ENCODE results near the gene FMN2.

Gene FMN2

DNA sequence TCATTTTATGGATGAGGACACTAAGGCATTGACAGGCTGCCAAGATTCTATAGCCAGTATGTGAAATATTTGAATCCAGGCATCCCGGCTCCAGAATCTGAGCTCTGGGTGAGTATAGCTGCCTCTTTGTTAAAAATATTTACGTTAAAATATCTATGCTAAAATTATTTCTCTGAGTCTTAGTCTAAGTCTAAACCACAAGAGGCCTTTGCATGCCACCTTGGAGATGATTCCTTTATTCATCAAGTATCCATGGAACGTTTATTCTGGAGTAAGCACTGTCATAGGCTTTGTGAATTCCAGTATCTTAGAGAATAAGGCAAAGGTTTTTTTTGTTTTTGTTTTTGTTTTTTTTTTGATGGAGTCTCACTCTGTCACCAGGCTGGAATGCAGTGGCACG lies 403.9 kb downstream of the FMN2 start:
- no peak overlapping the region for H3K4me3 ChIP-seq (ENCODE audit: low read depth, low read length)
- TF ChIP-seq, protein P1, sequence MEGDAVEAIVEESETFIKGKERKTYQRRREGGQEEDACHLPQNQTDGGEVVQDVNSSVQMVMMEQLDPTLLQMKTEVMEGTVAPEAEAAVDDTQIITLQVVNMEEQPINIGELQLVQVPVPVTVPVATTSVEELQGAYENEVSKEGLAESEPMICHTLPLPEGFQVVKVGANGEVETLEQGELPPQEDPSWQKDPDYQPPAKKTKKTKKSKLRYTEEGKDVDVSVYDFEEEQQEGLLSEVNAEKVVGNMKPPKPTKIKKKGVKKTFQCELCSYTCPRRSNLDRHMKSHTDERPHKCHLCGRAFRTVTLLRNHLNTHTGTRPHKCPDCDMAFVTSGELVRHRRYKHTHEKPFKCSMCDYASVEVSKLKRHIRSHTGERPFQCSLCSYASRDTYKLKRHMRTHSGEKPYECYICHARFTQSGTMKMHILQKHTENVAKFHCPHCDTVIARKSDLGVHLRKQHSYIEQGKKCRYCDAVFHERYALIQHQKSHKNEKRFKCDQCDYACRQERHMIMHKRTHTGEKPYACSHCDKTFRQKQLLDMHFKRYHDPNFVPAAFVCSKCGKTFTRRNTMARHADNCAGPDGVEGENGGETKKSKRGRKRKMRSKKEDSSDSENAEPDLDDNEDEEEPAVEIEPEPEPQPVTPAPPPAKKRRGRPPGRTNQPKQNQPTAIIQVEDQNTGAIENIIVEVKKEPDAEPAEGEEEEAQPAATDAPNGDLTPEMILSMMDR (conservative IDR thresholded peaks at IDR 0.05; ENCODE audit: low read depth, low read length), result no peak
- DNase-seq (ENCODE audit: low read depth), result no peak

DNA sequence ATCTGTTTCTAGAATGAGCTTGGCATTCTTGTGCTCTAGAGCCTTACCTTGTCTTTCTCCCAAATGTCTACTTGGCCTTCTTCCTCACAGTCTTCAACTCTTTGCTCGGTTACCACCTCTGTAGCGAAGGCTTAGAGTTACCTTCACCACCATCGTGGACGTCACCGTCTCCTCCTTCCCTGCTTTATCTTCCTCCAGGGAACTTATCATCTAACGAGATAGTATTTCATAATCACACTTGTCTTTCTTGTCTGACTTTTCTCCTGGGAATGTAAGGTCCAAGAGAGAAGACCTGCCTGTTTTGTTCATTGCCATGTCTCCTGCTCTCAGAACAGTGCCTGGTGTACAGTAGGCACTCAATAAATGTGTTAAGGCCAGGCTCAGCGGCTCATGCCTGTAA lies 404.7 kb downstream of the FMN2 start:
- TF ChIP-seq, protein P1 (conservative IDR thresholded peaks at IDR 0.05; ENCODE audit: low read depth, low read length), result no peak
- H3K4me3 ChIP-seq (ENCODE audit: low read depth, low read length), result no peak overlapping the region
- DNase-seq (ENCODE audit: low read depth), result no peak

DNA sequence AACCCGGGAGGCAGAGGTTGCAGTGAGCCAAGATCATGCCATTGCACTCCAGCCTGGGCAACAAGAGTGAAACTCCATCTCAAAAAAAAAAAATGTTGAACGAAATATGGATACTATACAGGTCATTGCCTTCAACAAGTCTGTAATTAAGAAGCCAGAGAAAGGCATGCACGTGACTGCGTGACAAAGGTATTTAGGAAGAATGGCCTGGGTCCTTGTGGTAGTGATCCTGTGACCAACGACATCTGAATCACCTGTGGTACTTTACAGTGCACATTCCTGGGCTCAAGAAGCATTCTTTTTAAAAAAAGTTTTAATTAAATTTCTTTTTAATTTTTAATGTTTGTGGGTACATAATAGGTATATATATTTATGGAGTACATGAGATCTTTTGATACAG lies 405.3 kb downstream of the FMN2 start:
- no peak overlapping the region for H3K4me3 ChIP-seq (ENCODE audit: low read depth, low read length)
- no peak for DNase-seq (ENCODE audit: low read depth)
- TF ChIP-seq, protein P1 (conservative IDR thresholded peaks at IDR 0.05; ENCODE audit: low read depth, low read length), result no peak

DNA sequence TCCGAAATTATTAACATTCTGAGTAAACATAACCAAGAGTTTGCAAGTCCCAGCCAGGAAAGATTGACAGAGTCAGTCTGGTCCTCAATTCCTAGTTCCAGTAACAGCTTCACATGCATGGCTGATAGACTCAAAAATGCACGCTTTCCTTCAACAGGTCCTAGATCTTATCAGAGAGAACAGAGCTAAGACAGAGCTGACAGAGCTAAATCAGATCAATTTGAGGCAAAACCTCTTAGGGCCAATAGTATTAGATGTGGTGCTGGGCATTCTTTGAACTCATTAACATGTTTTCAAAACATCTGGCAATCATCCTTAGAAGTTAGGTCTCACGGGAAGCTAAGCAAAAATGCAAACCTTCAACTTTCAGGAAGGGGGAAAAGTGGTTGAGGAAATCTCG lies 406.2 kb downstream of the FMN2 start:
- DNase-seq (ENCODE audit: low read depth), result no peak
- TF ChIP-seq, protein P1 (conservative IDR thresholded peaks at IDR 0.05; ENCODE audit: low read depth, low read length), result no peak

DNA sequence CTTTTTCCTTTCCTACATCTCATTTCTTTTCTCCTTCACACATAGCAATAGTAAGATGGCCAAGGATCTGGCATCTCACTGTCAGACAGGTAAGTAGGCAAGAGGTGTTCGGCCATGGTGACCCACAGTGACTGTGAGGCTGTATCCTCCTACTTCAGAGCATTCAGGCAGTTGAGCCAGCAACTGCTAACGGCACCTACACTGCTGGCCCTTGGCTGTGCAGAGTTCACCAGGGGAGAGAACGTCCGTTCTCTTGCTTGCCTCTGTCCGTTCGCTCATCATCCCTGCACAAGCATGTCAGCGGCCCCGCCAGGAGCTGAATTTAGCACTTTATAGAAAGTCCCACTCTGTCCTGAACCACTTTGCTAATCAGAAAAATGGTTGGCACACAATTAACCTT lies 406.7 kb downstream of the FMN2 start:
- no peak for DNase-seq (ENCODE audit: low read depth)
- TF ChIP-seq, protein P1 (conservative IDR thresholded peaks at IDR 0.05; ENCODE audit: low read depth, low read length), result no peak
- no peak overlapping the region for H3K4me3 ChIP-seq (ENCODE audit: low read depth, low read length)

More for the DNA sequence above, 406.2 kb downstream of the FMN2 start:
- H3K4me3 ChIP-seq (ENCODE audit: low read depth, low read length), result no peak overlapping the region

DNA sequence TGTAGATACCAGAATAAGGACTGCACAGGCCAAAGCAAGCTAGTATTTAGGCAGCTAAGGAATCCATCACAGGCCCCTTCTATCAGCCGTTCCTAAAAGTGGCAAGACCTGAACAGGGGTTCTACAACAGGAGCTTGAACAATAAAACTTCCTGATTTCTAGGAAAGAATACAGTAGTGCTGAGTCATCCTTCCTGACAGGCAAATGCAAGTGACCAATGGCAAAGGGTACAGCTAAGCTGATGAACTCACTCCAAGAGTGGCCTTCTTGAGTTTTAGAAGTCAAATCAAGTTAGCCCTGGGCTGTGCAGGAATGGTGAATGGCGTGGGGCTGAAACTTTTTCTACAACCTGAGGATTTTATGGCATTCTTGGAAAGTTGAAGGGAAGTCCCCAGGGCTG lies 407.3 kb downstream of the FMN2 start:
- no peak overlapping the region for H3K4me3 ChIP-seq (ENCODE audit: low read depth, low read length)
- TF ChIP-seq, protein P1 (conservative IDR thresholded peaks at IDR 0.05; ENCODE audit: low read depth, low read length), result no peak
- peak; percentile 39 for DNase-seq (ENCODE audit: low read depth)

DNA sequence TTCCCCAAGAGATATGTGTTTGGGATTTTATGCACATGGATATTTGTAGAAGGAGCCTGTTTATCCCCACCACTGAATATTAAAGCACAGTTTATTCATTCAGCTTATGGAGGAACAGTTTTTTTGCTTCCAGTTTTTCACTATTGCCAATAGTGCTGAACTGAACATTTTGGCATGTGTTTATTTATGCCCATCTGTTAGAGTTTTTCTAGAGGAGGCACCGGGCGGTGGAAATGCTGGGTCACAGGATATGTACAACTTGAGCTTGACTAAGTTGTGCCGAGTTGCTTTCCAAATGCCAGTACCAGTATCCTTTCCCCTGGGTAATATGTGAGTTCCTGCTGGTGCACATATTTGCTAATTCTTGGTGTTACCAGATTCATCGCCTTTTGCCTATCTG lies 409.0 kb downstream of the FMN2 start:
- no peak overlapping the region for H3K4me3 ChIP-seq (ENCODE audit: low read depth, low read length)
- TF ChIP-seq, protein P1 (conservative IDR thresholded peaks at IDR 0.05; ENCODE audit: low read depth, low read length), result no peak

More for the DNA sequence above, 409.0 kb downstream of the FMN2 start:
- DNase-seq (ENCODE audit: low read depth), result no peak

Measured in choroid plexus epithelial cell (primary cell).